Endothelial cell of umbilical vein (primary cell): Measurements from ENCODE around the gene UBE2D3.

ENCODE experiments used
- GATA2 ChIP-seq: IDR thresholded peaks from 2 replicates; pipeline ENCODE4 v1.7.0; 2011; ENCODE audit warnings: low read depth, mild to moderate bottlenecking, moderate library complexity, mixed read lengths, low read length; ENCODE audit not compliant: insufficient read length, insufficient read depth
- JUN ChIP-seq: IDR thresholded peaks from 2 replicates; pipeline ENCODE4 v1.6.1; 2011; ENCODE audit warnings: borderline replicate concordance, low read depth; ENCODE audit not compliant: insufficient read length, insufficient read depth
- POLR2A ChIP-seq: IDR thresholded peaks from 2 replicates; pipeline ENCODE4 v1.6.1; 2012; ENCODE audit warnings: low read depth, mild to moderate bottlenecking, control low read depth, low read length
- POLR2AphosphoS5 ChIP-seq: IDR thresholded peaks from 2 replicates; pipeline ENCODE4 v1.6.1; 2012; ENCODE audit warnings: low read depth, mild to moderate bottlenecking, control low read depth, low read length, moderate library complexity; ENCODE audit not compliant: insufficient read depth
- TF ChIP-seq, protein P1 (sequence below), 2 donors: IDR thresholded peaks; 1 replicate in 1 of 2; 2 replicates in 1 of 2; pipeline ENCODE4 v1.5.1; 2011; ENCODE audit warnings: low read length in 2 of 2, mild to moderate bottlenecking in 2 of 2, moderate library complexity in 2 of 2, control low read depth in 1 of 2, inconsistent platforms in 1 of 2, low read depth in 1 of 2; ENCODE audit not compliant: insufficient read depth in 1 of 2; ENCODE audit errors: extremely low read depth in 1 of 2
- TF ChIP-seq, protein P2 (sequence below): IDR thresholded peaks from 2 replicates; pipeline ENCODE4 v1.6.1; 2011; ENCODE audit not compliant: insufficient read depth, insufficient read length

DNA sequence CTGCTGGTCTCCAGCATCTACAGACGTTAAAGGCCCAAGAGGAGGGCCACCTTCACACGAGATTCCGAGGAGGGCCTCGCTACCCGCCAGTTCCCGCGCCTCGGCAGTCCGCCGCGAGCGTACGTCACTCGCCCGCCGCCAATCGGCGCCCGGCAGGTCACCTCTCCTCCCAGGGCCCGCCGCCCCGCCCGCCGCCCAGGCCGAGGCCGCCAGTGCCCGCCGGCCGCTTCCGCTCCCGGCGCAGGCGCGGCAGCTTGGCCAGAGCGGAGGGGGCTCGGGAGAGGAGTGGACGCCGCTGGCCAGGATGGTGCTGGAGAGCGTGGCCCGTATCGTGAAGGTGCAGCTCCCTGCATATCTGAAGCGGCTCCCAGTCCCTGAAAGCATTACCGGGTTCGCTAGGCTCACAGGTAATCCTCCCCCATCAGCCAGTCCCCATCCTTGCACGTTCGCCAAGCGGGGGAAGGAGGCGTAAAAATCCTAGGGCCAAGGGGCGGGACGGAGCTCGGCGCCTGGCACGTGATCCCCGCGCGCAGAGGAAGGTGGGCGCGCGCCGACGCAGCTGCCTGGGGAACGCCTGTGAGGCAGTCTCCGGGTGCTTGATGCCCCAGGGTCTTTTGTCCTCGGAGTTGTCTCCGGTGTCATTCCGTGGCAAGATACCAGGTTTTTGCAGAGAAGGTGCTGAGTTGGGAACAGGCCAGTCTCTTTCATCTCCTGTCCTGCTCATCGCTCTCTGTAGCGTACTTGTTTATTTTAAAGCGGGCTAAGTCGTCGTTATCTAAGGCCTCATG is 41.6 kb upstream of the UBE2D3 start, which contains the start of gene CISD2:
- TF ChIP-seq, protein P1, sequence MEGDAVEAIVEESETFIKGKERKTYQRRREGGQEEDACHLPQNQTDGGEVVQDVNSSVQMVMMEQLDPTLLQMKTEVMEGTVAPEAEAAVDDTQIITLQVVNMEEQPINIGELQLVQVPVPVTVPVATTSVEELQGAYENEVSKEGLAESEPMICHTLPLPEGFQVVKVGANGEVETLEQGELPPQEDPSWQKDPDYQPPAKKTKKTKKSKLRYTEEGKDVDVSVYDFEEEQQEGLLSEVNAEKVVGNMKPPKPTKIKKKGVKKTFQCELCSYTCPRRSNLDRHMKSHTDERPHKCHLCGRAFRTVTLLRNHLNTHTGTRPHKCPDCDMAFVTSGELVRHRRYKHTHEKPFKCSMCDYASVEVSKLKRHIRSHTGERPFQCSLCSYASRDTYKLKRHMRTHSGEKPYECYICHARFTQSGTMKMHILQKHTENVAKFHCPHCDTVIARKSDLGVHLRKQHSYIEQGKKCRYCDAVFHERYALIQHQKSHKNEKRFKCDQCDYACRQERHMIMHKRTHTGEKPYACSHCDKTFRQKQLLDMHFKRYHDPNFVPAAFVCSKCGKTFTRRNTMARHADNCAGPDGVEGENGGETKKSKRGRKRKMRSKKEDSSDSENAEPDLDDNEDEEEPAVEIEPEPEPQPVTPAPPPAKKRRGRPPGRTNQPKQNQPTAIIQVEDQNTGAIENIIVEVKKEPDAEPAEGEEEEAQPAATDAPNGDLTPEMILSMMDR (IDR thresholded peaks at IDR 0.05; ENCODE audit: extremely low read depth in 1 of 2, insufficient read depth in 1 of 2, low read depth in 1 of 2, low read length in 2 of 2), result no peak
- TF ChIP-seq, protein P2, sequence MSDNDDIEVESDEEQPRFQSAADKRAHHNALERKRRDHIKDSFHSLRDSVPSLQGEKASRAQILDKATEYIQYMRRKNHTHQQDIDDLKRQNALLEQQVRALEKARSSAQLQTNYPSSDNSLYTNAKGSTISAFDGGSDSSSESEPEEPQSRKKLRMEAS, result peak; percentile 89
- TF ChIP-seq POLR2A (peak; percentile 91), POLR2AphosphoS5 (peak; percentile 93), JUN (no peak), GATA2 (no peak)
